NCI-H82 treated with DMSO at 0.1 percent for 48 hours (cell line): ENCODE results near the gene ZNF747.

ENCODE experiments used
- DNase-seq: peaks from one replicate; lab custom pipeline; 2025; ENCODE audit not compliant: unreplicated experiment; lab: John Stamatoyannopoulos, UW

The ZNF747 gene

GRCh38 chr16:30534368-30535105, at the start of gene ZNF747:
ZNF747 (minus strand) TSS chr16:30534858; CDS start chr16:30534679, 179 bp downstream.
- DNase-seq = peak; percentile 62

DNA sequence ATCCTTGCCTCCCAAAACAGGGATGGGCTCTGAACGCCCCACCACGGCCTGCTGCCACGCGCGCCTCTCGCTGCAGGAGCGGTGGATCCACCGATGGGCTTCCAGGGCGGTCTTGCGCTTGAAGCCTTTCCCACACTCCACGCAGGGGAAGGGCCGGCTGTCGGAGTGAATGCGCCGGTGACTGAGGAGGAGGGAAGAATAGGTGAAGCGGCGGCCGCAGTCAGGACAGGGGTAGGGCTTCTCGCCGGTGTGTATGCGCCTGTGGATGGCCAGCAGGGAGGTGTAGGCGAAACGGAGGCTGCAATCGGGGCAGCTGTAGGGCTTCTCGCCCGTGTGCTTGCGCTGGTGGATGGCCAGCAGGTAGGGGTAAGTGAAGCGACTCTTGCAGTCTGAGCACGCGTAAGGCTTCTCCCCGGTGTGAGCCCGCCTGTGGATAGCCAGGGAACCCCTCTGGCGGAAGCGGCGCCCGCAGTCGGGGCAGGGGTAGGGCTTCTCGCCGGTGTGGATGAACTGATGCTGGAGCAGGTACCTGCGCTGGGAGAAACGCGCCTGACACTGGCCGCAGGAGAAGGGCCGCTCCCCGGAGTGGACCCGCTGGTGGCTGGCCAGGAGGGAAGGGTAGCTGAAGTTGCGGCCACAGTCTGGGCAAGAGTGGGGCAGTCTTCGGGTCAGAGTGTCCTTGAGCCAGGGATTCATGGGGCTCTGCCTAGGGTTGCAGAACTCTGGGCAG, 48.1 kb upstream of the ZNF747 start:
- no peak for DNase-seq

DNA sequence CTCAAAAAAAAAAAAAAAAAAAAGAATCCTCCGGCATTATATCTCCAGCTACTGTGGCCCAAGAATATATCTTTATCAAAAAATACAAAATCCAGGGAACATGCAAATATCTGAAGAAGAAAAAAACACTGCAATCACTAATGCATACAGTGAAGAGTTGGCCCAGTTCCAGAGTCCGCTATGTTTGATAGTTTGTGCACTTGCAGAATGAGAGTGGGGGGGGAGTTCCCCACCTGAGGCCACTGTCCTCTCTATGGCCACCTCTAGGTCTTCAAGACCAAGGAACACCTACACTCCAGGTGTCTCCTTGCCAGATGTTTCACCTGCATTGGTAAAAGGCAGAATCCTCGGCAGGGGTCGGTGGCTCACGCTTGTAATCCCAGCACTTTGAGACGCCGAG, 46.8 kb upstream of the ZNF747 start:
- DNase-seq = no peak

DNA sequence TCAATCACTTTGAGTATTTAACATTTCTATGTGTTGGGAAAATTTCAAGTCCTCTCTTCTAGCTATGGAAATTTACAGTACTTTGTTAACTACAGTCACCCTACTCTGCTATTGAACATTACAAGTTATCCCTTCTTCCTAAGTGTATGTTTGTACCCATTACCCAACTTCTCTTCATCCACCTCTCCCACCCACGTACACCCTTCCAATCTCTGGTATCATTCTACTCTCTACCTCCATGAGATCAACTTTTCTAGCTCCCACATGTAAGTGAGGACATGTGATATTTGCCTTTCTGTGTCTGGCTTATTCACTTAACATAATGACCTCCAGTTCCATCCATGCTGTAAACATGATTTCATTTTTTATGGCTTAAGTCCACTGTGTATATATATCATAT, 40.0 kb upstream of the ZNF747 start:
- DNase-seq = no peak

DNA sequence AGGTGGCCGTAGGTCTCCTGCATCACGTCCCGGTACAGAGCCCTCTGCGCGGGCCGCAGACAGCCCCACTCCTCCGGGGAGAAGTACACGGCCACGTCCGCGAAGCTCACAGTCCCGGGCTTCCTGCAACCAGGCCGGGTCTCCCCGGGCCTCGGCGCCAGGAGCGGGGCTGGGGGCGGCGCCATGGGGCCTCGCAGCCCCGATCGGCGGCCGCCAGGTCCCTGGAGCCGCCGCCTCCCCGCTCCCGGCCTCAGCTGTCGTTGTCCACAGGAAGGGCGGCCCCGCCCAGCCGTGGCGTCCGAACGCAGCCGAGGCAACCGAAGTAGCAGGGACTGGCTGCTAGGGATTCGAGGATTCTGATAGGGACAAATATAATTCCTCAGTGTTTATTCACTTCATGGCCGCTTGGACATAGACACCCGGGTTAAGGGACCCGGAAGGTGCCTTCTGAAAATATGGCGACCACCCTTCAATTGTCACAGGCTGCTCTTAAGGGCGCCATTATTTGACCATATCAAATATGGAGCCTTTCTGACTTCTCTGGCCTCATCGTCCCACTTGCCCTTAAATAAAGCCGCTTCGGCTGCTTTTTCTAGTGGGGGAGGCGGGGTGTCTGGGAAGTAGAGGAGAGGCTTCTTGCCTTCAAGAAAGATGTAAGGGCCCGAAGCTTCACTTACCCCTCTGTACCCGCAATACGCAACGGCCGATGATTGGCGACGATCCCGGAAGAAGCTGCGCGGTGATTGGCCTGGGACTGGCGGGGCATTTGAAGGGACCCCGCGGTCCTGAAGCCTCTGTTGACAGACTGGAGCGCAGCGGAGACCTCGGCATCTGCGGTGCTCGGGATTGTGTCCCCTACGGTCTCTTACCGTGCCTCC, 37.0 kb upstream of the ZNF747 start, which contains the start of gene ZNF688:
Gene ZNF688, minus strand, starts transcription at position 270 of the 878 bp plus-strand sequence. Its CDS starts 85 bp downstream, at position 185.
- DNase-seq = peak; percentile 92

- DNase-seq = no peak
Observed at GRCh38 chr16:30570636-30571444, 36.2 kb upstream of the ZNF747 start.

DNA sequence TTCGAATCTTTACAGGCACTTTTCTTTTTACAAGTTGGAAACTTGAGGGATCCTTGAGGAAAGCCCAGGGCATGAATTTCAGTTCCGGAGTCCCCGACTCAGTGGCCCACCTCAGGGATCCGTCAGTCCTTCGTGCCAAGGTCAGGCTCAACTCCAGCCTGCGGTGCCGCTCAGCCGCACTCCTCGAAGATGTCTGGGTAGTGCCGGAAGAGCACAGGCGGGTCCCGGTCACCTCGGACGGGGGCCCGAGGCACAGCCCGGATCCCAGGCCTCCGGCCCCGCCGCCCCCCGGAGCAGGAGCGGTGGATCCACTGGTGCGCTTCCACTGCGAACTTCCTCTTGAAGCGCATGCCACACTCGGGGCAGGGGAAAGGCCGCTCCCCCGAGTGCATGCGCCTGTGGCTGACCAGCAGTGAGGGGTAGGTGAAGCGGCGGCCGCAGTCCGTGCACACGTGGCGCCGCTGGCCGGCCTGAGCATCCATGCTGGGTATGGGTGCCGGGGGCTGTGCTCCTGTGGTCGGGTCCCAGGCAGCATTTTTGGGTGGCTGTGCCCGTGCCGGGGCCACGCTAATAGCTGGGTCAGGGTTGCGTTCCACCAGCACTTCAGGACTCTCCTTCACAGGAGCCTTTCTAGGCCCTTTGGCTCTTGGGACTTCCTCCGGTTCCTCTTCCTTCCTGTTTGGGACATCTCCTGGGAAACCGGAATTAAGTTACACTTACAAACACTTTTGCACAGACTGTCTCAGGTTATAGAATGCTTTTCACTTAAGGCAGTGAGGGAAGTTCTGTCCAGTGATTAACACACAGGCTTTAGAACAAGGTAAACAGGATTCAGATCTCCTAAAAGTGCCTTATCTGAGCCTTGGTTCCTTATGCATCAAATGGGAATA, 35.3 kb upstream of the ZNF747 start:
- DNase-seq = no peak

DNA sequence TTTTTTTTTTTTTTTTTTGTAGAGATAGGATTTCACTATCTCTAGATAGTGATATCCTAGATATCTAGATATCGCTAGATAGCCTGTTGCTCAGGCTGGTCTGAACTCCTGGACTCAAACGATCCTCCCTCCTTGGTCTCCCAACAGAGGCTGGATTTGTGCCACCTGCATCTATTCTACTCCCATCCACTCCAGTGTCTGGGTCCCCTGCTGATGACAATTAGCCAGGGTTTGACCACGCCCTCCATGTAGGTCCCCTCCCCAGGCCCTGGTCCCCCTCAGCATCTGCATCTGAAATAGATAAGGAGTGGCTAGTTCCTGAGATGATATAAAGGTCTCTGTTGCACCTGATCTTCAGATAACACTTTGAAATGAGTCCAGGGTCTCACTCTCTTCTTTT, 34.6 kb upstream of the ZNF747 start:
- no peak for DNase-seq

GRCh38 chr16:30567991-30568638, 33.5 kb upstream of the ZNF747 start:
- DNase-seq = no peak

GRCh38 chr16:30567160-30567990, 32.7 kb upstream of the ZNF747 start:
- DNase-seq = no peak

- no peak for DNase-seq
Observed at GRCh38 chr16:30566531-30566930, 31.9 kb upstream of the ZNF747 start.

DNA sequence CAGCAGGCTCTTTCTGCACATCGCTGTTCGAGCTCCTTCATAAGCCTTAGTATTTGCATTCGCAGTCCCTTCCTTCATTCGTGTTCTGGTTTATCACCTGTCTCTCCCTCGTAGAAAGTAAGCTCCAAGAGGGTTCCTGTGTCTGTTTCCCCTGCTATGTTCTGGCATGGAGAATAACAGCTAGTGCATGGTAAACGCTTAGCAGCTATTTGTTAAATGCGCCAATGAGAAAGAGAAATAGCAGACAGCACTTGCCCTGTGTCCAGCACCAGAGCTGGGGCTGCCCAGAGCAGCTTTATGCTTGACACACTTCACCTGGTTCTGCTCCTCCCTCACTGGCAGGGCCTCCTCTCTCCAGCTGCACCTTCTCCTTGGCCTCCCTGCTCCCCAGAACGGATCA, 31.3 kb upstream of the ZNF747 start:
- no peak for DNase-seq

DNA sequence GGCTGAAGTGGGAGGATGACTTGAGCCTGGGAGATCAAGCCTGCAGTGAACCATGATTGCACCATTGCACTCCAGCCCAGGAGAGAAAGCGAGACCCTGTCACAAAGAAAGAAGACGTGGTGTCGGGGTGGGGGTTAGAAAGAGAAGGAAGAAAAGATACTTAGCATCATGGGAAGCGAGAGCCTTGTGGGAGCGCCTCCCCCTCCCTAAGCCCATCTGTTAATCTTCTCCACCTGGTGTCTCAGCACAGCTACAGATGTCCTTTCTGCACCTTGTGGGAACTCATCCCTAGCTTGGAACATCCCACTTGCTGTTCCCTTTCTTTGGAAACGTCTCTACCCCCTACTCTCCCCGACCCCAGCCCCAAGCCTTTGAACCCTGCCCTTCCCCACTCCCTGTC, 30.9 kb upstream of the ZNF747 start:
- DNase-seq = peak; percentile 66

DNA sequence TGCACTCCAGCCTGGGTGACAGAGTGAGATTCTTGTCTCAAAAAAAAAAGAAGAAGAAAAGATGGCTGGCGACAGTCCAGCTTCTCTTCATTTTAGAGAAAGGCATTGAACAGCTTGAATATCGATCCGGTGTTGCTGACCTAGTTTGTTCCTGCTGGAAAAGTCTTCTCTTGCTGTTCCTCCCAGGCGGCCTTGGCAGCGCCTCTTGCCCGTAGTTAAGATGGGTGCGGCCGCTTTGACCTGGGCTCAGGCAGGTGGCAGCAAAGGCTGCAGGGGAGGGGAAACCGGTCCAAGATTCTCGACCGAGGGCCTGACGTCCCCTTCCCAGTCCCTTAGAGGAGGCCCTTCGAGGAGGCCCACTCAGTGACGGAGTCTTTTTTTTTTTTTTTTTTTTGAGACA, 27.4 kb upstream of the ZNF747 start:
- DNase-seq = no peak

- no peak for DNase-seq
Observed at GRCh38 chr16:30561089-30561816, 26.6 kb upstream of the ZNF747 start.

- DNase-seq = no peak
Observed at GRCh38 chr16:30559690-30560089, 25.0 kb upstream of the ZNF747 start.

DNA sequence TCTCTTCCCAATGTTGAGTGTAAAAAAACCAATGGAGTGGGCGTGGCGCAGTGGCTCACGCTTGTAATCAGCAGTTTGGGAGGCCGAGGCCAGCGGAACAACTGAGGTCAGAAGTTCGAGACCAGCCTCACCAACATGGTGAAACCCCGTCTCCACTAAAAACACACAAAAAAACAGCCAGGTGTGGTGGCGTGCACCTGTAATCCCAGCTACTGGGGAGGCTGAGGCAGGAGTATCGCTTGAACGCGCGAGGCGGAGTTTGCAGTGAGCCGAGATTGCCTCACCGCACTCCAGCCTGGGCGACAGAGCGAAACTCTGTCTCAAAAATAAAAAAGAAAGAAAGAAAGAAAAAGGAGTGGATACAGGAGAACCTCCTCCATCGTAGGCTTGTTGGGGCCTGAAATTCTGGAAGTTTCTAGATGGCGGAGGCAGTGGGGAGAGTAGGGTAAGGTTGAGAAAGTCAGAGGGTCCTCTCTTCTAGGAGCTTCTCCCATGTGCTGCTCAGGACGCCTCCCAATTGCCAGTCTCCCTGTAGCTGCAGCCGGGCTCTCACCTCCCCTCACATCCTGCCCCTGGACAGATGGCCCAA, 24.2 kb upstream of the ZNF747 start:
- no peak for DNase-seq
